ENCODE data around the gene MYO1G.

Gene MYO1G

DNA sequence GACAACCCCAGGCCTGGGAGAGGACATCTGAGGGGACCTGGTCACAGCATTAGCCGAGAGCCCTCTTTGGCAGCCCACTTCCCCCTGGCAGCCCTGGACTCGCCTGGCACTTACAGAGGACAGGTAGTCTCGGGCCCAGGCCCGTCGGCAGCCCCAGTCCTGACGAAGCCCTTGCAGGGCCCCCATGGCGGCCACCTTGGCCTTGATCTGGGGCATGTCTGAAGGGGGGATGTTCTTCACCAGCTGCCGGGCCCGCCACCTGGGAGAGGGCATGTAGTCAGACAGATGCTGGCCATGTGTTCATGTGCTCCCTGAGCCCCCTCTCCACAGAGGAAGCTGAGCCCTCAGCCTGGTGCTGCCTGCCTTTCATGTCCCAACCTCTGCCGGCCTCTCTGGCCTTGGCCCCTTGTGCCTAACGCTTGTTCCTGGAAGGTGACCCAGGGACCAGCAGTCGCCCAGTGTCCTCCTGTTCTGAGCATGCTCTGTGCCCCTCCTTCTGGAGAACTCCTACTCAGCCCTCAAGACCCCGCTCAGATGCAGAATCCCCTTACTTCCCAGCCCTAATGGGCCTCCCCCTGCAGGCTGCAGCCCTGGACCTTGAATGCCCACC, 13.9 kb downstream of the MYO1G start:
- no peak overlapping the region for H3K27ac ChIP-seq (ENCODE audit: low read length)
- no peak overlapping the region for H3K9ac ChIP-seq (ENCODE audit: low read length in 2 of 2)
- no peak overlapping the region for H3K4me3 ChIP-seq (ENCODE audit: low read length in 2 of 2)

DNA sequence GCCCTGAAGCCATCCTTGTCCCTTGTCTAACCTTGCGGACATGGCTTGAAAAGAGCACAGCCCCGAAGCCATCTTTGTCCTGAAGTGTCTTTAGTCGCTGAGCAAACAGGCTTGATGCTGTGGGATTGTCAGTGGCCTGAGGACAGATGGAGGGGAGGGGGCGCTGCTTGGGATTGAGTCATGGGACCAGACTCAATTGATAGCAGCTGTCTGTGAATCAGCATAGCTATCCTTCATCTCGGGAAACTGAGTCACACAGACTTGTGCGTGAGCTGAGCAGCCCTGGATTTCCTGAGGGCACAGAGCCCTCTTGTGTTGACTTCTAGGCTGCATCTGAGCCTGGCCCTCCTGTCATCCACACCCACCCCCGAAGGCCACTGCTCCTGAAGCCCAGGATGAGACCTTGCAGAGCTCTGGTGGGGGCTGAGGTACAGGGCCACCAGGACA, 14.4 kb downstream of the MYO1G start:
- no peaks in the 10 kb centered on the region for H3K36me3 ChIP-seq (ENCODE audit: control insufficient read depth in 2 of 2, insufficient read depth in 2 of 2, low read length in 2 of 2)

More for the DNA sequence above, 13.9 kb downstream of the MYO1G start:
- peaks cover 4 to 14% of the 10 kb centered on the region in 2 donors for H3K27me3 ChIP-seq (ENCODE audit: control insufficient read depth in 1 of 2, insufficient read depth in 2 of 2, low read length in 2 of 2)
- H3K4me1 ChIP-seq (ENCODE audit: control insufficient read depth, insufficient read depth, low read length) = peaks cover 13% of the 10 kb centered on the region
- no peaks in the 10 kb centered on the region for H3K36me3 ChIP-seq (ENCODE audit: control insufficient read depth in 2 of 2, insufficient read depth in 2 of 2, low read length in 2 of 2)
- no peaks in the 10 kb centered on the region for H3K9me3 ChIP-seq (ENCODE audit: control insufficient read depth in 2 of 2, low read length in 2 of 2)

DNA sequence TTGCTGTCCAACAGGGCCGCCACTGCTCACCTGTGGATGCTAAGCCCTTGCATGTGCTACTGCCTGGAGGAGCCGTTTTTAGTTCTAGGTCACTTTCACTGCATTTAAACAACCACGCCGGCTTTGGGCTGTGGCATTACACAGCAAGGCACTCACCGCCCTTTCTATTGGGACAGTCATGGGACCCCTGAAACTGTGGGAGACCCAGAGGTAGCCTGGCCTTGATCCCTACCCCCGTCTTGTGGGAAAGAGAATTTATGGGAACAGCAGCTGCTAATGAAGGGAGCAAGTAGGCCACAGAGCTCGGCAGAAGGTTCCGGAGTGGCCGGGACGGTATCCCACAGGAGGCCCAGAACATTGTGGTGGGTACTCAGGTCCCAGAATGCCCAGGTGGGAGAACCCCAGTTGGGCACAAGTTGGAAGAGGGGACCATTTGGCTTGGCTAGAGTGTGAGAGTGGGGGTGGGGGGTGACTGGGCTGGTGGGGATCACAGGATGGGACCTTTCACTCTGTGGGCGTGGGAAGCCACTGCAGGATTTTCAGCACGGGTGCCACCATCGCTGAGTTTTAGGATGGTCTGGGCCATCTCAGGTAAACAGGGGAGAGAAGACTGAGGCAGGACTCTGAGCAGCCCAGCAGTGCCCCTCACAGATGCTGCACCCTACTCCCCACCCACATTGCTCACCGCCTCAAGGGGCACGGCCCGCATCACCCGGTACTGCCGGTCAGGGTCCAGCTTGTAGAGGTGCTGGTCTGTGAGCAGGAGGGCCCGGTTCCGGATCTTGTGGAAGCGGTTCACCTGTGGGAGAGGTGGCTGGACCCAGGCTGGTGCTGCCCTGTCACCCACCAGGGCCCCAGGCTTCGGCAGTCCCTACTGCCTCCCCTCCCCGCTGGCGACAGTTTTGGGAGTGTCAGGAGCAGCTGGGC, 15.2 kb downstream of the MYO1G start:
- Histone ChIP-seq H3K4me3 (ENCODE audit: low read length in 2 of 2) (peak overlapping the region in 1 of 2 donors; percentile 71), H3K36me3 (ENCODE audit: control insufficient read depth in 2 of 2, insufficient read depth in 2 of 2, low read length in 2 of 2) (no peaks in the 10 kb centered on the region), H3K9ac (ENCODE audit: low read length in 2 of 2) (no peak overlapping the region), H3K4me1 (ENCODE audit: control insufficient read depth, insufficient read depth, low read length) (peaks cover 13% of the 10 kb centered on the region), H3K27ac (ENCODE audit: low read length) (no peak overlapping the region), H3K9me3 (ENCODE audit: control insufficient read depth in 2 of 2, low read length in 2 of 2) (no peaks in the 10 kb centered on the region), H3K27me3 (ENCODE audit: control insufficient read depth in 1 of 2, insufficient read depth in 2 of 2, low read length in 2 of 2) (peaks cover 7 to 14% of the 10 kb centered on the region in 2 donors)

More for the DNA sequence above, 14.4 kb downstream of the MYO1G start:
- H3K9me3 ChIP-seq (ENCODE audit: control insufficient read depth in 2 of 2, low read length in 2 of 2) = no peaks in the 10 kb centered on the region
- no peak overlapping the region for H3K4me3 ChIP-seq (ENCODE audit: low read length in 2 of 2)
- peaks cover 7 to 14% of the 10 kb centered on the region in 2 donors for H3K27me3 ChIP-seq (ENCODE audit: control insufficient read depth in 1 of 2, insufficient read depth in 2 of 2, low read length in 2 of 2)
- H3K9ac ChIP-seq (ENCODE audit: low read length in 2 of 2) = no peak overlapping the region
- H3K27ac ChIP-seq (ENCODE audit: low read length) = no peak overlapping the region
- peaks cover 13% of the 10 kb centered on the region for H3K4me1 ChIP-seq (ENCODE audit: control insufficient read depth, insufficient read depth, low read length)

DNA sequence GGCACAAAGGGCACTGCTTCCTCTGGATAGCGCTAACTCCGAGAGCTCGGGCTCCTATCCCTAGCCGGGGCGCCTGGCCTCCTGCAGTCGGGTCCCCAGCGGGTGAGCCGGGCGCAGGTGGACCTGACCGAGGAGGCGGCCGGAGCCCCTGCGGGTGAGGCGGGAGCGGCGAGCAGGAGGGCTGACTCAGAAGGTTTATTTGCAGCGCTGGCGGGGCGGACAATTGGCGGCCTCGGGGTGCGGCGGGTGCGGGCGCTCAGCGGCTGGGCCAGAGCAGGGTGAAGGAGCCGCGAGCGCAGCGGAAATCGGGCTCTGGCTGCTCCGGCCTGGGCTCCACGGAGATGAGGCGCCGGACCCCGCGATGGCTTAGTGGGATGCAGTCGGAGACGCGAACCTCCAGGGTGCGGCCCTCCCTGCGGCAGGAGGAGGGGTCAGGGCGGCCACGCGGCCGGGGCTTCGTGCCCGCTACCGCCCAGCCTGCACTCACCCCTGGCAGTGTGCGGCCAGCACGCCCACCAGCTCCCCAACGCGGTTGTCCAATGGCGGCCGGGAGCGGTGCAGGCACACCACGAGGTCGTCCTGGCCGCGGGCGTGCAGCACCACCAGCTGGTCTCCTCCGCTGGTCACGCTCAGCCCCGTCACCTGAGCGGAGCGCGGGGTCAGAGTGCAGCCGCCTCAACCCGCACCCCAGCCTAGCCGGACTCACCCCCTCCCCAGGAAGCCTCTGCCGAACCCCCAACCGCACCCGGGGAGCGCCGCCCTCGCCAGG, 16.1 kb downstream of the MYO1G start:
- Histone ChIP-seq H3K9ac (ENCODE audit: low read length in 2 of 2) (no peak overlapping the region), H3K4me1 (ENCODE audit: control insufficient read depth, insufficient read depth, low read length) (peaks cover 13% of the 10 kb centered on the region), H3K27ac (ENCODE audit: low read length) (no peak overlapping the region), H3K9me3 (ENCODE audit: control insufficient read depth in 2 of 2, low read length in 2 of 2) (no peaks in the 10 kb centered on the region), H3K4me3 (ENCODE audit: low read length in 2 of 2) (peak overlapping the region; percentile 19 to 71), H3K27me3 (ENCODE audit: control insufficient read depth in 1 of 2, insufficient read depth in 2 of 2, low read length in 2 of 2) (peaks cover 7 to 14% of the 10 kb centered on the region in 2 donors), H3K36me3 (ENCODE audit: control insufficient read depth in 2 of 2, insufficient read depth in 2 of 2, low read length in 2 of 2) (no peaks in the 10 kb centered on the region)

DNA sequence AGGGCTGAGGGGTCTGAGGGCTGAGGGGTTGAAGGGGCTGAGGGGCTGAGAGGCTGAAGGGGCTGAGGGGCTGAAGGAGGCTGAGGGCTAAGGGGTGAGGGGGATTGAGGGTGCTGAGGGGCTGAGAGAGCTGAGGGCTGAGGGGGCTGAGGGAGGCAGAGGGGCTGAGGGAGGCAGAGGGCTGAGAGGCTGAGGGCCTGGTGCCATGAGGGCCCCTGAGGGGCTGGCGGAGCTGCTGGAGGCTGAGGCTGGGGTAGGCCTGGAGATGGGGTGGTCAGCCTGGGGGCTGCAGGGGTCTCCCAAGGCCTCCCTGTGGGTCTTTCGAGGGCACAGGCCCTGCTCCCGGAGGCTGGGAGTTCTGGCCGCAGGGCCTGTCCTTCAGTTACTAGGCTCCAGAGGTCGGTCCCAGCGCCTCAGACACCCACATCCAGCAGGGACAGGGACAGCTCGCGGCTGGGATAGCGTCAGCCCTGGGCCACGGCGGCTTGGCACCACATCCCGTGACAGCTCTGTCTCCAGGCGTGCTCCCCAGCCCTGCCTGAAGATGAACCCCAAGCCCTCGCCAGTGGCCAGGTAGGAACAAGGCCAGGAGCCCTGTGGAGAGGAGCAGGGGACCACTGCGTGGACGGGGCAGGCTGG, 16.9 kb downstream of the MYO1G start:
- no peaks in the 10 kb centered on the region for H3K36me3 ChIP-seq (ENCODE audit: control insufficient read depth in 2 of 2, insufficient read depth in 2 of 2, low read length in 2 of 2)
- H3K4me3 ChIP-seq (ENCODE audit: low read length in 2 of 2) = peak overlapping the region; percentile 19 to 71
- no peaks in the 10 kb centered on the region for H3K9me3 ChIP-seq (ENCODE audit: control insufficient read depth in 2 of 2, low read length in 2 of 2)
- H3K27ac ChIP-seq (ENCODE audit: low read length) = no peak overlapping the region
- no peak overlapping the region for H3K9ac ChIP-seq (ENCODE audit: low read length in 2 of 2)
- peaks cover 13% of the 10 kb centered on the region for H3K4me1 ChIP-seq (ENCODE audit: control insufficient read depth, insufficient read depth, low read length)
- peaks cover 7 to 14% of the 10 kb centered on the region in 2 donors for H3K27me3 ChIP-seq (ENCODE audit: control insufficient read depth in 1 of 2, insufficient read depth in 2 of 2, low read length in 2 of 2)

DNA sequence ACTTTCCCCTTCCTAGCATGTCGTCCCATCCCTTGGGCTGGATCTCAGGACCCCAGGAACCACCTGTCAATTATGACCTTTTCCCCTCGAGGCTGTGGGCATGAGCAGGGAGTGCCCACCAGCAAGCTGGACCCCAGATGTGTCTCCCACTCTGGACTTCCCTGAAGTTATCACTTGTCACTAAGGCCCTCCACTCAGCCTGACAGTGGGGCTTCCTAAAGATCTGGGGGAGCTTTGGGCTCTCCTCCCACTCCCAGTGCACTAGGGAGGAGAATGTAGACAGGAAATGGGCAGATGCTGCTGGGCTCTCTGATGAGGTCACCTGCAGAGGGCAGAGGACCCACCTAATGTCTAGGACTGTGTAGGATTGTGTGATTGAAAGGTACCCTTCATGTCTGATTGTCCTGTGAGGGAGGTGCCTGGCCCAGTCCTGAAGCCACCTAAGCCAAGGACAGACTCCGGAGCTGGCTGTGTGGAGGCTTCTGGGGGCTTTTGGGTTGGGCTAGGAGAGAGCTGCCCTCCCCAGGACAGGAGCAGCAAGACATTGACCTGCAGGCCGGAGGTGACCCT, 18.7 kb downstream of the MYO1G start:
- Histone ChIP-seq H3K27me3 (ENCODE audit: control insufficient read depth in 1 of 2, insufficient read depth in 2 of 2, low read length in 2 of 2) (peaks cover 13 to 17% of the 10 kb centered on the region in 2 donors), H3K9me3 (ENCODE audit: control insufficient read depth in 2 of 2, low read length in 2 of 2) (no peaks in the 10 kb centered on the region), H3K27ac (ENCODE audit: low read length) (no peak overlapping the region), H3K9ac (ENCODE audit: low read length in 2 of 2) (no peak overlapping the region), H3K36me3 (ENCODE audit: control insufficient read depth in 2 of 2, insufficient read depth in 2 of 2, low read length in 2 of 2) (no peaks in the 10 kb centered on the region), H3K4me3 (ENCODE audit: low read length in 2 of 2) (no peak overlapping the region), H3K4me1 (ENCODE audit: control insufficient read depth, insufficient read depth, low read length) (peaks cover 10% of the 10 kb centered on the region)

DNA sequence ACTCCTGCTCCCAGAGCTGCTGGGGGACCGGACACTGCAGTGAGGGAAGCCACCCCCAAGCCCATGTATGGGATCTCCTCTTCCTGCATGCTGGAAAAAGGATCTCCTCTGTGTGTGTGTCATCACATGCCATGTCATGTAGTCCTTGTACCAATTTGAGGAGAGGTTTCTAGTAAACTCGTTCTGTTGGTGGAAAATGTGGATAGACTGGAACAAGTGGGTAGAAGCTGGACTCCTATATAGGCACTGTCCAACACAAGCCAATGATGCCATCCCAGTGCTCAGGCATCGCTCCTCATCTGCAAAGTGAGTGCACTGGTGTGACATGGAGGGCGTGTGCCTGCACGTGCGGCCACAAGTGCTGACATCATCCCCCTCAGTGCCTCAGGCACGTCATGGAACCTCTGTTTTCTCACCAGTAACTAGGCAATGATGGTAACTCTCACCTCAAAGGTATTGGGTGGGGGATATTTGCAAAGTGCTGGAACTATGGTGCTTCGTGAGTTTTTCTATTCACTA, 19.3 kb downstream of the MYO1G start:
- Histone ChIP-seq H3K36me3 (ENCODE audit: control insufficient read depth in 2 of 2, insufficient read depth in 2 of 2, low read length in 2 of 2) (no peaks in the 10 kb centered on the region), H3K27ac (ENCODE audit: low read length) (no peak overlapping the region), H3K9ac (ENCODE audit: low read length in 2 of 2) (no peak overlapping the region), H3K27me3 (ENCODE audit: control insufficient read depth in 1 of 2, insufficient read depth in 2 of 2, low read length in 2 of 2) (peaks cover 13 to 17% of the 10 kb centered on the region in 2 donors), H3K4me3 (ENCODE audit: low read length in 2 of 2) (no peak overlapping the region), H3K9me3 (ENCODE audit: control insufficient read depth in 2 of 2, low read length in 2 of 2) (no peaks in the 10 kb centered on the region), H3K4me1 (ENCODE audit: control insufficient read depth, insufficient read depth, low read length) (peaks cover 10% of the 10 kb centered on the region)

DNA sequence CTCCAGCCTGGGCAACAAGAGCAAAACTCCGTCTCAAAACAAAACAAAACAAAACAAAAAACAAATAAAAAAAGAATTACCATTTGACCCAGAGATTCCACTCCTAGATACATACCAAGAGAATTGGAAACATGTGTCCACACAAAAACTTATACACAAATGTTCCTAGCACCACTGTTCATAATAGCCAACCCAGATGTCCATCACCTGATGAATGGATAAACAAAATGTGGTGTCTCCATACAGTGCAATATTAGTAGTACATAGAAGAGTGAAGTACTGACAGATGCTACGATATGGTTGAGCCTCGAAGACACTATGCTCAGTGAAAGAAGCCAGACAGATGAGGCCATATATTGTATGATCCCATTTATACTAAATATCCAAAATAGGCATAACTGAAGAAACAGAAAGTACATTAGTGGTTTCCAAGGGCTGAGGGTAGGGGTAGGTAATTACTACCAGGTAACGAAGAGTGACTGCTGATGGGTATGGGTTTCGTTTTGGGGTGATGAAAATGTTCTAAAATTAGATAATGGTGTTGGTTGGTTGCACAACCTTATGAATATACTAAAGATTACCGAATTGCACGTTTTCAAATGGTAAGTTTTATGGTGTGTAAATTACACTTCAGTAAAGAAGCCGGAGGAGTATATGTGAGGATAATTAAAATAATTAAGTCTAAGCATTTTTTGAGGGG, 20.0 kb downstream of the MYO1G start:
- Histone ChIP-seq H3K27me3 (ENCODE audit: control insufficient read depth in 1 of 2, insufficient read depth in 2 of 2, low read length in 2 of 2) (peaks cover 13 to 17% of the 10 kb centered on the region in 2 donors), H3K4me1 (ENCODE audit: control insufficient read depth, insufficient read depth, low read length) (peaks cover 10% of the 10 kb centered on the region), H3K9me3 (ENCODE audit: control insufficient read depth in 2 of 2, low read length in 2 of 2) (no peaks in the 10 kb centered on the region), H3K9ac (ENCODE audit: low read length in 2 of 2) (no peak overlapping the region), H3K36me3 (ENCODE audit: control insufficient read depth in 2 of 2, insufficient read depth in 2 of 2, low read length in 2 of 2) (no peaks in the 10 kb centered on the region), H3K27ac (ENCODE audit: low read length) (no peak overlapping the region), H3K4me3 (ENCODE audit: low read length in 2 of 2) (no peak overlapping the region)

DNA sequence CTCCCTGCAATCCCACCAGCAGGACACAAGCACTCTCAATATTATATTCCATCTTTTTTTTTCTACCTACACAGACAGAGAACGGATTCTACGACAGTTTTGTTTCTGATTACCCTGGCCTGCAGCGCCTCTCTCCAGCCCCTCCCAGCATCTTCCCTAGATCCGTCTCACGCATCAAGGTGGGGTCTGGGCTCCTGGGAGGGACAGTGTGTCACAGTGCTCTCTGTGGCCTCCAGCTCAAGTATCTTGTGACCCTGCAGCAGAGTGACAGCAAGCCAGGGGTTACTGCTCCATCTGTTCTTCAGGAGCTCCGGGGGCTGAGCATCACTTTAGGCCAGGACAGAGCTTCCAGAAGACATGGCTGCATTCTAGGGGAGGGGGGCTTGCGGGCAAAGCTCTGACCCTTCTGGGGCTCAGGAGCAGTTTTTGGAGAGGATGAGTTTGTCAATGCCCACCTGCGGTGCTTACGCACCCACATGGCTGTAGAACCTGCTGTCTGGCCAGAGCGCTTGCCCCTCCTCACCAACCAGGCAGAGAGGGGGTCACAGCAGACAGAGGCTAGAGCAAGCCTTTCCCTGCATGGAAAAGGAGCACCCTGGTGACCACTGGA, 22.6 kb downstream of the MYO1G start:
- Histone ChIP-seq H3K27ac (ENCODE audit: low read length) (no peak overlapping the region), H3K36me3 (ENCODE audit: control insufficient read depth in 2 of 2, insufficient read depth in 2 of 2, low read length in 2 of 2) (no peaks in the 10 kb centered on the region), H3K9ac (ENCODE audit: low read length in 2 of 2) (no peak overlapping the region), H3K4me1 (ENCODE audit: control insufficient read depth, insufficient read depth, low read length) (no peaks in the 10 kb centered on the region), H3K27me3 (ENCODE audit: control insufficient read depth in 1 of 2, insufficient read depth in 2 of 2, low read length in 2 of 2) (peaks cover 11 to 14% of the 10 kb centered on the region in 2 donors), H3K4me3 (ENCODE audit: low read length in 2 of 2) (no peak overlapping the region), H3K9me3 (ENCODE audit: control insufficient read depth in 2 of 2, low read length in 2 of 2) (no peaks in the 10 kb centered on the region)
